IMR-90 (cell line): ENCODE data around the gene ECHS1. TPM values are rescaled to one million over a fixed set of nuclear protein-coding genes. Genes with fewer than 3 reads are reported as not detected.

Experiments used
- ATAC-seq: fragments of 200-7000 bp; cut with Tn5 transposase; 2 replicates; pipeline ENCODE4 v1.9.1; 2020; ENCODE audit warnings: low read depth, mild to moderate bottlenecking, moderate library complexity
- BruUV-seq: library from RNA; stranded (reverse); fragments of 400-500 nt; replicated peaks from 2 replicates; lab custom pipeline; 2021; lab: Mats Ljungman, UMichigan
- CTCF ChIA-PET: fragments of 300-600 bp; formaldehyde crosslinking; extraction: SDS; loops from one replicate; lab custom pipeline; 2021; ENCODE audit warnings: antibody characterized with exemption; lab: Yijun Ruan, JAX
- POLR2A ChIA-PET: fragments of 300-600 bp; sonication (Branson Sonifier 250); formaldehyde crosslinking; loops from one replicate; lab custom pipeline; 2022; ENCODE audit warnings: antibody characterized with exemption; ENCODE audit not compliant: unreplicated experiment; lab: Charles Lee
- DNase-seq: peaks from one replicate; pipeline ENCODE4 v3.0.0; 2013
- H2AFZ ChIP-seq: replicated peaks from 2 replicates; pipeline ENCODE3; 2013; ENCODE audit warnings: low read length, mild to moderate bottlenecking; ENCODE audit not compliant: poor library complexity
- H2AK5ac ChIP-seq: 2 replicates; pipeline ENCODE4 v1.6.1; 2013; ENCODE audit warnings: low read depth, low read length, inconsistent platforms
- H2AK9ac ChIP-seq: replicated peaks from 2 replicates; pipeline ENCODE3; 2013; ENCODE audit warnings: mild to moderate bottlenecking, low read depth, low read length, moderate library complexity; ENCODE audit not compliant: poor library complexity
- H2BK120ac ChIP-seq: 2 replicates; pipeline ENCODE4 v1.6.1; 2013; ENCODE audit warnings: low read depth, low read length, inconsistent platforms
- H2BK15ac ChIP-seq: 3 replicates; pipeline ENCODE4 v1.6.1; 2013; ENCODE audit warnings: low read depth, low read length, inconsistent platforms
- H2BK20ac ChIP-seq: 2 replicates; pipeline ENCODE4 v1.6.1; 2013; ENCODE audit warnings: low read depth, mild to moderate bottlenecking, inconsistent platforms, low read length, moderate library complexity
- H2BK5ac ChIP-seq: 2 replicates; pipeline ENCODE4 v1.6.1; 2013; ENCODE audit warnings: mild to moderate bottlenecking, low read depth, low read length, inconsistent platforms; ENCODE audit not compliant: poor library complexity, severe bottlenecking
- H3K14ac ChIP-seq: replicated peaks from 2 replicates; pipeline ENCODE4 v1.6.1; 2013; ENCODE audit warnings: low read depth, low read length, inconsistent platforms
- H3K18ac ChIP-seq: 2 replicates; pipeline ENCODE4 v1.6.1; 2013; ENCODE audit warnings: low read depth, low read length, control low read depth
- H3K23ac ChIP-seq: 2 replicates; pipeline ENCODE4 v1.6.1; 2013; ENCODE audit warnings: low read depth, low read length, inconsistent platforms
- H3K27ac ChIP-seq: 2 replicates; pipeline ENCODE4 v1.5.1; 2013; ENCODE audit warnings: mild to moderate bottlenecking, control low read depth, low read length; ENCODE audit not compliant: insufficient read depth
- H3K27me3 ChIP-seq: 2 replicates; pipeline ENCODE4 v1.6.1; 2013; ENCODE audit warnings: low read length; ENCODE audit not compliant: control insufficient read depth, insufficient read depth
- H3K36me3 ChIP-seq: 2 replicates; pipeline ENCODE4 v1.6.1; 2013; ENCODE audit warnings: low read length, mixed read lengths; ENCODE audit not compliant: control insufficient read depth, insufficient read depth
- H3K4ac ChIP-seq: 2 replicates; pipeline ENCODE4 v1.6.1; 2013; ENCODE audit warnings: low read depth, low read length, inconsistent platforms
- H3K4me1 ChIP-seq: 2 replicates; pipeline ENCODE4 v1.6.1; 2013; ENCODE audit warnings: low read length, mixed read lengths; ENCODE audit not compliant: control insufficient read depth, insufficient read depth
- H3K4me2 ChIP-seq: 2 replicates; pipeline ENCODE4 v1.6.1; 2013; ENCODE audit warnings: low read depth, mild to moderate bottlenecking, control low read depth, low read length, moderate library complexity
- H3K4me3 ChIP-seq: 2 replicates; pipeline ENCODE4 v1.5.1; 2013; ENCODE audit warnings: low read depth, mild to moderate bottlenecking, control low read depth, low read length, moderate library complexity; ENCODE audit not compliant: insufficient read depth
- H3K56ac ChIP-seq: 2 replicates; pipeline ENCODE4 v1.6.1; 2013; ENCODE audit warnings: low read length, inconsistent platforms; ENCODE audit not compliant: insufficient read depth; ENCODE audit errors: extremely low read depth
- H3K79me1 ChIP-seq, 2 experiments: 2 replicates each; pipeline ENCODE4 v1.6.1; 2013; ENCODE audit warnings: low read length in 2 of 2, inconsistent platforms in 1 of 2, low read depth in 1 of 2
- H3K9ac ChIP-seq: 2 replicates; pipeline ENCODE4 v1.6.1; 2013; ENCODE audit warnings: low read depth, low read length, control low read depth
- H3K9me1 ChIP-seq: 2 replicates; pipeline ENCODE4 v1.6.1; 2013; ENCODE audit warnings: low read length, inconsistent platforms; ENCODE audit not compliant: insufficient read depth
- H3K9me3 ChIP-seq: 2 replicates; pipeline ENCODE4 v1.6.1; 2013; ENCODE audit warnings: low read length; ENCODE audit not compliant: control insufficient read depth, insufficient read depth
- H4K20me1 ChIP-seq: 2 replicates; pipeline ENCODE4 v1.6.1; 2013; ENCODE audit warnings: low read length, inconsistent platforms; ENCODE audit not compliant: insufficient read depth
- H4K5ac ChIP-seq: 2 replicates; pipeline ENCODE4 v1.6.1; 2013; ENCODE audit warnings: mild to moderate bottlenecking, low read depth, low read length, control low read depth
- H4K8ac ChIP-seq, 2 experiments: 2 replicates each; pipeline ENCODE4 v1.6.1; 2013; ENCODE audit warnings: low read depth in 2 of 2, low read length in 2 of 2, control low read depth in 1 of 2, inconsistent platforms in 1 of 2
- H4K91ac ChIP-seq: 2 replicates; pipeline ENCODE4 v1.6.1; 2013; ENCODE audit warnings: low read depth, low read length, inconsistent platforms; ENCODE audit not compliant: insufficient read depth
- CEBPB ChIP-seq: IDR thresholded peaks from 2 replicates; pipeline ENCODE4 v1.6.1; 2012; ENCODE audit warnings: low read depth, low read length, improper control_type of control experiment
- CTCF ChIP-seq: conservative IDR thresholded peaks from 2 replicates; pipeline ENCODE4 v1.5.1; 2012; ENCODE audit warnings: mild to moderate bottlenecking, low read depth, low read length, improper control_type of control experiment
- MAFK ChIP-seq: IDR thresholded peaks from 2 replicates; pipeline ENCODE4 v1.6.1; 2012; ENCODE audit warnings: low read depth, low read length, improper control_type of control experiment
- MAZ ChIP-seq: IDR thresholded peaks from 2 replicates; pipeline ENCODE4 v1.6.1; 2012; ENCODE audit warnings: low read depth, mild to moderate bottlenecking, low read length, improper control_type of control experiment, moderate library complexity, borderline replicate concordance
- MXI1 ChIP-seq: IDR thresholded peaks from 2 replicates; pipeline ENCODE4 v1.6.1; 2012; ENCODE audit warnings: low read depth, mild to moderate bottlenecking, low read length, moderate library complexity, borderline replicate concordance
- WGBS, 2 experiments: methylation state at CpG; one replicate each; pipeline versions ENCODE4 v1.1.5 to v1.1.7; 2013; ENCODE audit warnings: missing lambda C conversion rate in 2 of 2; ENCODE audit not compliant: insufficient read length in 1 of 2; ENCODE audit errors: extremely low coverage in 2 of 2; 5-methylcytosine and 5-hydroxymethylcytosine counted together
- dilution Hi-C: fragments of 300-500 bp; cut with HindIII; formaldehyde crosslinking; loops from one replicate; pipeline ENCODE4 v1.14.3; 2018; ENCODE audit warnings: low sequenced_read_pairs; ENCODE audit not compliant: unreplicated experiment
- in situ Hi-C: fragments of 300-500 bp; cut with MboI; formaldehyde crosslinking; loops from 3 replicates; pipeline ENCODE4 v1.14.3; 2019; ENCODE audit warnings: low sequenced_read_pairs, inconsistent platforms, mixed read lengths
- intact Hi-C: fragments of 100-400 bp; cut with micrococcal nuclease; formaldehyde crosslinking; loops from 2 replicates; pipeline ENCODE4 v1.10.0; 2022
- polyA plus RNA-seq, 3 experiments: library from polyadenylated mRNA; depleted of rRNA; stranded (reverse); fragments of >200 nt; gene quantifications; 2 replicates each; pipeline ENCODE4 v1.2.3, GENCODE V29; 2012; ENCODE audit warnings: low replicate concordance in 1 of 3
- total RNA-seq: library from RNA; depleted of rRNA; stranded (reverse); fragments of >200 nt; gene quantifications from 2 replicates; pipeline ENCODE4 v1.2.3, GENCODE V29; 2012

The ECHS1 gene
- total and polyA plus RNA-seq, 2 of the 4 experiments (the other 2 are of a cell fraction): 60.8 to 84.2 TPM

GRCh38 chr10:133379152-133379800 is 6.1 kb upstream of the ECHS1 start, which contains the start of gene PAOX:
Gene PAOX, plus strand, starts transcription at chr10:133379262. Its CDS starts 55 bp downstream, at chr10:133379317.
- ChIA-PET POLR2A (no interaction called here), CTCF (no interaction called here)
- Histone ChIP-seq H3K36me3 (peaks cover 5% of the 10 kb centered on the region), H3K4ac (peak within 1 kb of the TSS; percentile 47), H4K20me1 (no peaks in the 10 kb centered on the region), H3K4me1 (peaks cover 5% of the 10 kb centered on the region), H3K27ac (peak within 1 kb of the TSS; percentile 33), H3K9me3 (no peaks in the 10 kb centered on the region), H3K18ac (no peak within 1 kb of the TSS), H2AK9ac (peak within 1 kb of the TSS; percentile 86), H3K9me1 (peaks cover 8% of the 10 kb centered on the region; the same call in 1 of the 2 replicates), H3K23ac (peak within 1 kb of the TSS; percentile 76; the same call in 1 of the 2 replicates), H2BK120ac (no peak within 1 kb of the TSS), H3K9ac (peak within 1 kb of the TSS; percentile 73), H2BK15ac (no peak within 1 kb of the TSS), H3K4me2 (peak within 1 kb of the TSS; percentile 87), H2BK5ac (peak within 1 kb of the TSS; percentile 18), H4K91ac (0 out of 2 replicates have a peak within 1 kb of the TSS, but pooled peaks have one; percentile 45), H2AK5ac (peak within 1 kb of the TSS; percentile 49), H3K79me1 (peaks cover 0 to 10% of the 10 kb centered on the region in 2 experiments; a peak in 3 of 4 replicates), H3K4me3 (peak within 1 kb of the TSS; percentile 93), H3K27me3 (no peaks in the 10 kb centered on the region), H2BK20ac (no peak within 1 kb of the TSS), H3K56ac (peak within 1 kb of the TSS; percentile 35; the same call in 1 of the 2 replicates), H2AFZ (peak within 1 kb of the TSS; percentile 98), H3K14ac (peak within 1 kb of the TSS; percentile 31; the same call in 1 of the 2 replicates), H4K8ac (peak within 1 kb of the TSS; percentile 60 to 66; a peak in 2 of 4 replicates), H4K5ac (peak within 1 kb of the TSS; percentile 50)
- intact Hi-C loops (loop anchor here (10.0 kb wide), 1 partner anchor 54 kb away; no protein-coding TSS in a partner anchor), in situ Hi-C loops (no loop called here), dilution Hi-C loops (no loop called here)
- WGBS, 2 experiments: 1% methylated on average over 35 of the region's 78 CpGs; no CpG with 5 or more reads in 1 of the 2 experiments
- ATAC-seq: peak; percentile 85
- DNase-seq: peak; percentile 46
- TF ChIP-seq CTCF: no peak
- TF ChIP-seq MXI1: no peak
- no peak for TF ChIP-seq MAFK
- peak; percentile 75; the same call in 1 of the 2 replicates for TF ChIP-seq MAZ
- no peak for TF ChIP-seq CEBPB
- BruUV-seq: no TSS peak
